Activated CD8-positive, alpha-beta T cell treated with anti-CD3 and anti-CD28 coated beads for 36 hours (primary cell): Measurements from ENCODE around the gene CLEC4D. TPM values are rescaled to one million over a fixed set of nuclear protein-coding genes. Genes with fewer than 3 reads are reported as not detected.
"Not testable (repeated sequence)": the region's sequence is repeated elsewhere in the genome, so short reads cannot be mapped to it uniquely, and the experiment has no call there.

ENCODE experiments used
- ATAC-seq: fragments of 200-7000 bp; cut with Tn5 transposase; one replicate; pipeline ENCODE4 v1.10.0; 2021; ENCODE audit warnings: mild to moderate bottlenecking, moderate library complexity
- CTCF ChIA-PET: fragments of 350-600 bp; sonication (Branson Sonifier 250); formaldehyde crosslinking; loops from one replicate; lab custom pipeline; 2021; ENCODE audit warnings: antibody characterized with exemption; lab: Charles Lee
- POLR2A ChIA-PET: fragments of 350-600 bp; sonication (Branson Sonifier 250); formaldehyde crosslinking; loops from one replicate; lab custom pipeline; 2021; ENCODE audit warnings: antibody characterized with exemption; lab: Charles Lee
- DNase-seq: peaks from one replicate; pipeline ENCODE4 v3.0.0-alpha.2; 2020
- H3K27ac Mint-ChIP-seq: one replicate; pipeline ENCODE4 v1.8.0; 2021; ENCODE audit warnings: mild to moderate bottlenecking, mixed read lengths
- H3K27me3 Mint-ChIP-seq: one replicate; pipeline ENCODE4 v1.8.0; 2021; ENCODE audit warnings: mixed read lengths
- H3K36me3 Mint-ChIP-seq: one replicate; pipeline ENCODE4 v1.8.0; 2021; ENCODE audit warnings: low read depth, mixed read lengths
- H3K4me1 Mint-ChIP-seq: one replicate; pipeline ENCODE4 v1.8.0; 2021; ENCODE audit warnings: low read depth, mixed read lengths
- H3K4me3 Mint-ChIP-seq: one replicate; pipeline ENCODE4 v1.8.0; 2021; ENCODE audit warnings: mild to moderate bottlenecking, moderate library complexity, mixed read lengths
- H3K9me3 Mint-ChIP-seq: one replicate; pipeline ENCODE4 v1.8.0; 2021; ENCODE audit warnings: mixed read lengths
- intact Hi-C: fragments of 100-400 bp; cut with micrococcal nuclease; formaldehyde crosslinking; loops from one replicate; pipeline ENCODE4 v1.10.0; 2022
- total RNA-seq, 2 experiments: library from RNA; stranded (reverse); gene quantifications; one replicate each; pipeline ENCODE4 v1.2.3, GENCODE V29; 2021
- TF ChIP-seq, protein P1 (sequence below): fragments of 200-600 bp; IDR thresholded peaks from one replicate; pipeline ENCODE4 v1.8.0; 2022; ENCODE audit warnings: antibody characterized with exemption, mild to moderate bottlenecking

The CLEC4D gene
- total RNA-seq, 2 experiments from 2014 or later = not detected

GRCh38 chr12:8564656-8565055 is 51.4 kb downstream of the CLEC4D start:
- POLR2A ChIA-PET = no interaction called here

DNA sequence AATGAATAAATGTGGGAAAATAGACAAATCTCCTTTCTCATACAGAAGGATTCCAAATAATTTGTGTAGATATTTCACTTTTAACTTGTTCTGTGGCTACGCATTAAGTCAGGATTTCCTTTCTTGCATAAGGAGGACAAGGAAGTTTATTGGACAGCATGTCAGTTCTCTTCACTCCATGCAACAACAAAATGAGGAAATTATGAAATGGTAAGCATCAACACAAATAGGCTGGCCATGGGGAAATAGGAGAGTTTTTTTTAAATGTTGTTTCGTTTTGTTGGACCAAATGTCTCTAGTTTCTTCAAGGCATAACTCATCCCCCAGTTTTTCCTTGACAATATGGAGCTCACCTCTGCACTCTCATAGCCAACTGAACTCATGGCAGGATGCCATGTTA is 52.7 kb downstream of the CLEC4D start:
- CTCF ChIA-PET = interaction anchor here (4.6 kb wide), 1 partner anchor 22 kb away, joined by 25 read pairs; no protein-coding TSS in a partner anchor
- H3K27me3 Mint-ChIP-seq, H3K36me3 Mint-ChIP-seq, DNase-seq, POLR2A ChIA-PET, ATAC-seq, H3K4me1 Mint-ChIP-seq, H3K27ac Mint-ChIP-seq, H3K9me3 Mint-ChIP-seq, H3K4me3 Mint-ChIP-seq, intact Hi-C loops: not testable (repeated sequence)

More at GRCh38 chr12:8564656-8565055, 51.4 kb downstream of the CLEC4D start:
- H3K27ac Mint-ChIP-seq = no peak overlapping the region
- intact Hi-C loops = no loop called here
- ATAC-seq (no peak), DNase-seq (no peak)
- peaks cover 7% of the 10 kb centered on the region for H3K9me3 Mint-ChIP-seq
- TF ChIP-seq, protein P1, sequence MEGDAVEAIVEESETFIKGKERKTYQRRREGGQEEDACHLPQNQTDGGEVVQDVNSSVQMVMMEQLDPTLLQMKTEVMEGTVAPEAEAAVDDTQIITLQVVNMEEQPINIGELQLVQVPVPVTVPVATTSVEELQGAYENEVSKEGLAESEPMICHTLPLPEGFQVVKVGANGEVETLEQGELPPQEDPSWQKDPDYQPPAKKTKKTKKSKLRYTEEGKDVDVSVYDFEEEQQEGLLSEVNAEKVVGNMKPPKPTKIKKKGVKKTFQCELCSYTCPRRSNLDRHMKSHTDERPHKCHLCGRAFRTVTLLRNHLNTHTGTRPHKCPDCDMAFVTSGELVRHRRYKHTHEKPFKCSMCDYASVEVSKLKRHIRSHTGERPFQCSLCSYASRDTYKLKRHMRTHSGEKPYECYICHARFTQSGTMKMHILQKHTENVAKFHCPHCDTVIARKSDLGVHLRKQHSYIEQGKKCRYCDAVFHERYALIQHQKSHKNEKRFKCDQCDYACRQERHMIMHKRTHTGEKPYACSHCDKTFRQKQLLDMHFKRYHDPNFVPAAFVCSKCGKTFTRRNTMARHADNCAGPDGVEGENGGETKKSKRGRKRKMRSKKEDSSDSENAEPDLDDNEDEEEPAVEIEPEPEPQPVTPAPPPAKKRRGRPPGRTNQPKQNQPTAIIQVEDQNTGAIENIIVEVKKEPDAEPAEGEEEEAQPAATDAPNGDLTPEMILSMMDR = no peak
- no peak overlapping the region for H3K4me3 Mint-ChIP-seq
- H3K4me1 Mint-ChIP-seq = no peaks in the 10 kb centered on the region
- no peaks in the 10 kb centered on the region for H3K36me3 Mint-ChIP-seq
- H3K27me3 Mint-ChIP-seq = no peaks in the 10 kb centered on the region
- CTCF ChIA-PET = interaction anchor here (4.6 kb wide), 1 partner anchor 20 kb away, joined by 25 read pairs; no protein-coding TSS in a partner anchor

DNA sequence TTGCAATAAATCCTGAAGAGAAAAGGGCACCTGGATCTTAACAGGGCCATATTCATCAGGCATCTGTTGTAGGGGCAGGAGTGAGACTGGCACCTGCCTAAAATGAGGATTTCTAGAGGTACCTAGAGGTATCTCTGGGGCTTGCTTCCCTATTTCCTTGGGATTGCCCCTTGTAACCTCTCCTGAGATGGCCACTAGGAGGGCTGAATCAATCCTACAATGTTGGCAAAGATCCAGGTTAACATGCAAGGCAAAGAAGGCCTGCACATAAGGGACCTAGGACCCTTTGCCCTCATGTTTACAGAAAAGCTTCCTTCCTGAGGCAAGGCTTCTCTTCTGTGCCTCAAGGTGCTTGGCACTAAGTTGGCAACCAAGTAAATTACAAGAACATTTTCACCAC is 53.2 kb downstream of the CLEC4D start:
- DNase-seq (no peak), ATAC-seq (no peak)
- H3K9me3 Mint-ChIP-seq = peaks cover 7% of the 10 kb centered on the region
- H3K36me3 Mint-ChIP-seq = no peaks in the 10 kb centered on the region
- ChIA-PET CTCF (interaction anchor here (0.9 to 4.6 kb wide), 2 partner anchors 22 kb away, joined by 3 to 25 read pairs; no protein-coding TSS in a partner anchor), POLR2A (no interaction called here)
- no peaks in the 10 kb centered on the region for H3K27me3 Mint-ChIP-seq
- intact Hi-C loops = no loop called here
- no peak overlapping the region for H3K4me3 Mint-ChIP-seq
- H3K27ac Mint-ChIP-seq = no peak overlapping the region
- TF ChIP-seq, protein P1 = no peak
- H3K4me1 Mint-ChIP-seq = no peaks in the 10 kb centered on the region

Other genes with a start within 250 kb of the CLEC4D start
- gene CLEC6A, start 57.5 kb upstream of the CLEC4D start, total RNA-seq = not detected
- not detected for gene CLEC4E, start 27.4 kb downstream of the CLEC4D start, total RNA-seq
- gene AICDA, start 99.4 kb downstream of the CLEC4D start, total RNA-seq = not detected
- gene MFAP5, start 149.3 kb downstream of the CLEC4D start, total RNA-seq = not detected
- gene RIMKLB, start 184.5 kb downstream of the CLEC4D start, total RNA-seq = 1 to 10 TPM; 7.7 to 8.6 TPM